ENCODE results near the gene OR5L1. TPM values are rescaled to one million over a fixed set of nuclear protein-coding genes. Genes with fewer than 3 reads are reported as not detected.

The OR5L1 gene
- total RNA-seq, result not detected

GRCh38 chr11:55811067-55811466 lies at the start of gene OR5L1:
TSS of gene OR5L1 (plus strand) at chr11:55811367. CDS start at chr11:55811467, 100 bp downstream.
- H3K36me3 Mint-ChIP-seq (ENCODE audit: insufficient read depth), result no peaks in the 10 kb centered on the region
- H3K27me3 Mint-ChIP-seq (ENCODE audit: low read depth), result no peaks in the 10 kb centered on the region
- DNase-seq, result no peak
- no peaks in the 10 kb centered on the region for H3K4me1 Mint-ChIP-seq (ENCODE audit: low read depth)
- H3K9me3 Mint-ChIP-seq, result peaks cover 24% of the 10 kb centered on the region
- H3K4me3 Mint-ChIP-seq, result no peak within 1 kb of the TSS
- no peak for ATAC-seq

GRCh38 chr11:55773138-55773537 lies 38.0 kb upstream of the OR5L1 start, which contains the start of gene OR5D13:
TSS of gene OR5D13 (plus strand) at chr11:55773438. CDS start at chr11:55773438, 0 bp downstream.
- Mint-ChIP-seq H3K36me3 (ENCODE audit: insufficient read depth) (no peaks in the 10 kb centered on the region), H3K4me3 (no peak within 1 kb of the TSS), H3K9me3 (peaks cover 25% of the 10 kb centered on the region), H3K4me1 (ENCODE audit: low read depth) (no peaks in the 10 kb centered on the region), H3K27me3 (ENCODE audit: low read depth) (no peaks in the 10 kb centered on the region)
- no peak for DNase-seq
- ATAC-seq, result no peak

GRCh38 chr11:55791606-55792005 lies 19.6 kb upstream of the OR5L1 start:
- H3K4me3 Mint-ChIP-seq, result no peak overlapping the region
- H3K9me3 Mint-ChIP-seq, result peaks cover 26% of the 10 kb centered on the region
- H3K27me3 Mint-ChIP-seq (ENCODE audit: low read depth), result no peaks in the 10 kb centered on the region
- H3K36me3 Mint-ChIP-seq (ENCODE audit: insufficient read depth), result no peaks in the 10 kb centered on the region
- ATAC-seq (no peak), DNase-seq (no peak)
- no peaks in the 10 kb centered on the region for H3K4me1 Mint-ChIP-seq (ENCODE audit: low read depth)

- Mint-ChIP-seq H3K9me3 (peaks cover 19% of the 10 kb centered on the region), H3K4me3 (no peak overlapping the region)
- no peak for ATAC-seq
These were observed 17.8 kb upstream of the OR5L1 start for GRCh38 chr11:55793321-55793720.

GRCh38 chr11:55795256-55795655 lies 15.9 kb upstream of the OR5L1 start, which contains the start of gene OR5D14:
TSS of gene OR5D14 (plus strand) at chr11:55795556. CDS start at chr11:55795556, 0 bp downstream.
- H3K9me3 Mint-ChIP-seq, result peaks cover 24% of the 10 kb centered on the region
- no peak within 1 kb of the TSS for H3K4me3 Mint-ChIP-seq
- DNase-seq (no peak), ATAC-seq (no peak)
- no peaks in the 10 kb centered on the region for H3K27me3 Mint-ChIP-seq (ENCODE audit: low read depth)
- no peaks in the 10 kb centered on the region for H3K36me3 Mint-ChIP-seq (ENCODE audit: insufficient read depth)
- no peaks in the 10 kb centered on the region for H3K4me1 Mint-ChIP-seq (ENCODE audit: low read depth)

More at GRCh38 chr11:55793321-55793720, 17.8 kb upstream of the OR5L1 start:
- Mint-ChIP-seq H3K4me1 (ENCODE audit: low read depth) (no peaks in the 10 kb centered on the region), H3K36me3 (ENCODE audit: insufficient read depth) (no peaks in the 10 kb centered on the region), H3K27me3 (ENCODE audit: low read depth) (no peaks in the 10 kb centered on the region)
- DNase-seq, result no peak

- DNase-seq, result no peak
- Mint-ChIP-seq H3K9me3 (peaks cover 28% of the 10 kb centered on the region), H3K36me3 (ENCODE audit: insufficient read depth) (no peaks in the 10 kb centered on the region), H3K4me3 (no peak overlapping the region), H3K4me1 (ENCODE audit: low read depth) (no peaks in the 10 kb centered on the region), H3K27me3 (ENCODE audit: low read depth) (no peaks in the 10 kb centered on the region)
- ATAC-seq, result no peak
These were observed 4.9 kb upstream of the OR5L1 start for GRCh38 chr11:55806248-55806647.

- H3K9me3 Mint-ChIP-seq, result peaks cover 28% of the 10 kb centered on the region
- no peak within 1 kb of the TSS for H3K4me3 Mint-ChIP-seq
- no peaks in the 10 kb centered on the region for H3K36me3 Mint-ChIP-seq (ENCODE audit: insufficient read depth)
- no peaks in the 10 kb centered on the region for H3K4me1 Mint-ChIP-seq (ENCODE audit: low read depth)
- DNase-seq (no peak), ATAC-seq (no peak)
- no peaks in the 10 kb centered on the region for H3K27me3 Mint-ChIP-seq (ENCODE audit: low read depth)
These were observed 8.2 kb downstream of the OR5L1 start, which contains the start of gene OR5D18 for GRCh38 chr11:55819330-55819729. TSS of gene OR5D18 (plus strand) at chr11:55819630. CDS start at chr11:55819630, 0 bp downstream.

GRCh38 chr11:55826919-55827318 lies 15.8 kb downstream of the OR5L1 start, which contains the start of gene OR5L2:
TSS of gene OR5L2 (plus strand) at chr11:55827219. CDS start at chr11:55827219, 0 bp downstream.
- DNase-seq (no peak), ATAC-seq (no peak)
- no peak within 1 kb of the TSS for H3K4me3 Mint-ChIP-seq
- no peaks in the 10 kb centered on the region for H3K36me3 Mint-ChIP-seq (ENCODE audit: insufficient read depth)
- H3K9me3 Mint-ChIP-seq, result peaks cover 14% of the 10 kb centered on the region
- H3K4me1 Mint-ChIP-seq (ENCODE audit: low read depth), result no peaks in the 10 kb centered on the region
- H3K27me3 Mint-ChIP-seq (ENCODE audit: low read depth), result no peaks in the 10 kb centered on the region

GRCh38 chr11:55838452-55838851 lies 27.3 kb downstream of the OR5L1 start, which contains the start of gene OR5D16:
TSS of gene OR5D16 (plus strand) at chr11:55838752. CDS start at chr11:55838752, 0 bp downstream.
- Mint-ChIP-seq H3K27me3 (ENCODE audit: low read depth) (no peaks in the 10 kb centered on the region), H3K4me3 (no peak within 1 kb of the TSS), H3K4me1 (ENCODE audit: low read depth) (no peaks in the 10 kb centered on the region), H3K36me3 (ENCODE audit: insufficient read depth) (no peaks in the 10 kb centered on the region), H3K9me3 (peaks cover 16% of the 10 kb centered on the region)
- DNase-seq (no peak), ATAC-seq (no peak)

GRCh38 chr11:55847453-55847852 lies 36.3 kb downstream of the OR5L1 start:
- Mint-ChIP-seq H3K27me3 (ENCODE audit: low read depth) (no peaks in the 10 kb centered on the region), H3K4me1 (ENCODE audit: low read depth) (no peaks in the 10 kb centered on the region), H3K36me3 (ENCODE audit: insufficient read depth) (no peaks in the 10 kb centered on the region), H3K9me3 (peaks cover 16% of the 10 kb centered on the region), H3K4me3 (no peak overlapping the region)
- no peak for ATAC-seq
- DNase-seq, result no peak

GRCh38 chr11:55849037-55849436 lies 37.9 kb downstream of the OR5L1 start:
- no peak for ATAC-seq
- H3K36me3 Mint-ChIP-seq (ENCODE audit: insufficient read depth), result no peaks in the 10 kb centered on the region
- H3K27me3 Mint-ChIP-seq (ENCODE audit: low read depth), result no peaks in the 10 kb centered on the region
- no peak overlapping the region for H3K4me3 Mint-ChIP-seq
- H3K9me3 Mint-ChIP-seq, result peaks cover 20% of the 10 kb centered on the region
- no peak for DNase-seq
- no peaks in the 10 kb centered on the region for H3K4me1 Mint-ChIP-seq (ENCODE audit: low read depth)

GRCh38 chr11:55852141-55852540 lies 41.0 kb downstream of the OR5L1 start:
- DNase-seq (no peak), ATAC-seq (no peak)
- Mint-ChIP-seq H3K4me1 (ENCODE audit: low read depth) (no peaks in the 10 kb centered on the region), H3K9me3 (peaks cover 20% of the 10 kb centered on the region), H3K4me3 (no peak overlapping the region), H3K27me3 (ENCODE audit: low read depth) (no peaks in the 10 kb centered on the region), H3K36me3 (ENCODE audit: insufficient read depth) (no peaks in the 10 kb centered on the region)

- DNase-seq (no peak), ATAC-seq (no peak)
- Mint-ChIP-seq H3K36me3 (ENCODE audit: insufficient read depth) (no peaks in the 10 kb centered on the region), H3K4me1 (ENCODE audit: low read depth) (no peaks in the 10 kb centered on the region), H3K9me3 (peaks cover 17% of the 10 kb centered on the region), H3K27me3 (ENCODE audit: low read depth) (no peaks in the 10 kb centered on the region), H3K4me3 (no peak overlapping the region)
These were observed 43.5 kb downstream of the OR5L1 start for GRCh38 chr11:55854704-55855103.
